ENCODE measurements around the gene UACA. TPM values are rescaled to one million over a fixed set of nuclear protein-coding genes. Genes with fewer than 3 reads are reported as not detected.

The UACA gene
- total RNA-seq, 1 experiment from 2014 or later = 59.9 TPM

DNA sequence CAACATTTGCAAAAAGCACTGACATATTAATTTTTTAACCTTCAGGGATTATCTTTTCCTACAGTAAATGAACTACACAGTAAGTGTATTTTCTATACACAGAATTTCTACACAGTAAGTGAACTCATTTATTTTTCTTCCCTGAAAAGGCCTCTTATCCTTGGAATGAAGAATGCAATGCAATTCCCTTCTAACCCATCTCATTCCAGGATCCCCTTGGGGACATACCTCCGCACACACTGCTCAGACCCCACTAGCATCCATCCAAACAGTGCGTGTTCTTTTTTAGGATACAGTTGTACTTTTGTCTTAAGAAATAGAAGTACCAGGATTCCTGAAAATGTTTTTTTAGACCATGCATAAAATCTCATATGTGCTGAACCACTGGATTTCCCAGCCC is 152.8 kb downstream of the UACA start:
- DNase-seq = no peak
- ChIA-PET CTCF (interaction anchor here (0.6 kb wide), 1 partner anchor 270 kb away, joined by 3 read pairs; no protein-coding TSS in a partner anchor), POLR2A (ENCODE audit: unreplicated experiment) (no interaction called here)
- no peaks in the 10 kb centered on the region for H3K36me3 ChIP-seq (ENCODE audit: low read depth)
- no peaks in the 10 kb centered on the region for H3K79me2 ChIP-seq (ENCODE audit: low read depth)
- H3K9me2 ChIP-seq (ENCODE audit: insufficient read depth) = no peaks in the 10 kb centered on the region
- no peaks in the 10 kb centered on the region for H3K4me1 ChIP-seq (replicated peaks; ENCODE audit: insufficient read depth)
- H3K4me3 ChIP-seq = no peak overlapping the region
- H4K20me1 ChIP-seq (ENCODE audit: insufficient read depth) = no peaks in the 10 kb centered on the region
- no peak overlapping the region for H2AFZ ChIP-seq
- intact Hi-C loops (cut with micrococcal nuclease; ENCODE audit: unreplicated experiment) = no loop called here
- no peaks in the 10 kb centered on the region for H3F3A ChIP-seq (ENCODE audit: insufficient read depth, low read depth)
- H3K9me3 ChIP-seq (ENCODE audit: insufficient read depth, low read depth) = no peaks in the 10 kb centered on the region
- TF ChIP-seq, protein P1, sequence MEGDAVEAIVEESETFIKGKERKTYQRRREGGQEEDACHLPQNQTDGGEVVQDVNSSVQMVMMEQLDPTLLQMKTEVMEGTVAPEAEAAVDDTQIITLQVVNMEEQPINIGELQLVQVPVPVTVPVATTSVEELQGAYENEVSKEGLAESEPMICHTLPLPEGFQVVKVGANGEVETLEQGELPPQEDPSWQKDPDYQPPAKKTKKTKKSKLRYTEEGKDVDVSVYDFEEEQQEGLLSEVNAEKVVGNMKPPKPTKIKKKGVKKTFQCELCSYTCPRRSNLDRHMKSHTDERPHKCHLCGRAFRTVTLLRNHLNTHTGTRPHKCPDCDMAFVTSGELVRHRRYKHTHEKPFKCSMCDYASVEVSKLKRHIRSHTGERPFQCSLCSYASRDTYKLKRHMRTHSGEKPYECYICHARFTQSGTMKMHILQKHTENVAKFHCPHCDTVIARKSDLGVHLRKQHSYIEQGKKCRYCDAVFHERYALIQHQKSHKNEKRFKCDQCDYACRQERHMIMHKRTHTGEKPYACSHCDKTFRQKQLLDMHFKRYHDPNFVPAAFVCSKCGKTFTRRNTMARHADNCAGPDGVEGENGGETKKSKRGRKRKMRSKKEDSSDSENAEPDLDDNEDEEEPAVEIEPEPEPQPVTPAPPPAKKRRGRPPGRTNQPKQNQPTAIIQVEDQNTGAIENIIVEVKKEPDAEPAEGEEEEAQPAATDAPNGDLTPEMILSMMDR (conservative IDR thresholded peaks at IDR 0.05) = no peak
- BruUV-seq (replicated peaks) = no TSS peak
- no peak overlapping the region for H3K27ac ChIP-seq
- H3K27me3 ChIP-seq (ENCODE audit: insufficient read depth, low read depth) = no peaks in the 10 kb centered on the region
- H3K4me2 ChIP-seq = no peak overlapping the region

DNA sequence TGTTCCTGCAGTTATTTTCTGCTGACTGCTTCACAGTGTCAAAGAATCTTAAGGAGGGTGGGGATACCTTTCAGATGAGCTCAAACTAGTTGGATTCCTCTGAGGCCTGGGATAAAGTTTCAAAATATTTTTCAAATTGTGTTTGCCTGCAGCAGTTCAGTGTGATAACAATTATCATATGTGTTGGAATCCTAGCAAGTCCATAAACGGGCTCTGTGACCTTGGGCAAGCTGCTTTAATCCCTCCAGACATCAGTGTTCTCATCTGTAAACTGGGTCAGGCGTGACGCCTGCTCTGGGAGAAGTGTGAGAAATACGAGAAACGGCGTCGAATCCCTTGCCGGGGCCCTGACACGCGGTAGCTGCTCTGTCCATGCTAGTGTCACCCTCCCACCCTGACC is 153.5 kb downstream of the UACA start:
- BruUV-seq (replicated peaks) = no TSS peak
- DNase-seq = no peak
- Histone ChIP-seq H3K4me3 (no peak overlapping the region), H2AFZ (no peak overlapping the region), H3K4me2 (no peak overlapping the region), H3K27me3 (ENCODE audit: insufficient read depth, low read depth) (no peaks in the 10 kb centered on the region), H3K36me3 (ENCODE audit: low read depth) (no peaks in the 10 kb centered on the region), H3K9me3 (ENCODE audit: insufficient read depth, low read depth) (no peaks in the 10 kb centered on the region), H3K27ac (no peak overlapping the region), H3K4me1 (replicated peaks; ENCODE audit: insufficient read depth) (no peaks in the 10 kb centered on the region), H3K79me2 (ENCODE audit: low read depth) (no peaks in the 10 kb centered on the region), H3K9me2 (ENCODE audit: insufficient read depth) (no peaks in the 10 kb centered on the region), H3F3A (ENCODE audit: insufficient read depth, low read depth) (no peaks in the 10 kb centered on the region), H4K20me1 (ENCODE audit: insufficient read depth) (no peaks in the 10 kb centered on the region)
- ChIA-PET CTCF (no interaction called here), POLR2A (ENCODE audit: unreplicated experiment) (no interaction called here)
- intact Hi-C loops (cut with micrococcal nuclease; ENCODE audit: unreplicated experiment) = no loop called here
- no peak for TF ChIP-seq EZH2 (IDR thresholded peaks at IDR 0.05; ENCODE audit: low read depth)
- TF ChIP-seq, protein P1 (conservative IDR thresholded peaks at IDR 0.05) = no peak

DNA sequence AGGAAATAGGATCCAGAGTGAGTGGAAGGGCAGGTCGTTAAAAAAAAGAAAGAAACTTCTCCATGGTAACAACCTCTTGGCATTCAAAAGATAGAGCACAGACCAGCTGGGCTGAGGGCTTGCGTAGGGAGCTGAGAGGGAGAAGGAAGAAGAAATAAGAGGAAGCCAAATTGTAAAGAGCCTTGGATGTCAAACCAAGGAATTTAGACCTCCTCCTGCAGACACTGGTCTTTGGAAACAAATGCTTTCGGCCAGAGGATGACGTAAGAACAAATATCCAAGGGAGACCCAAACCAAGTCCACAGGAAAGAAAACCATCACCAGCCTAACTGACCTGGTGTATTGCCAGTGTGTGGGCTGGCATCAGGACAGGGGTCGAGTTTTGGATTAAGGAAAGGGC is 155.2 kb downstream of the UACA start:
- Histone ChIP-seq H3K27me3 (ENCODE audit: insufficient read depth, low read depth) (no peaks in the 10 kb centered on the region), H3K79me2 (ENCODE audit: low read depth) (no peaks in the 10 kb centered on the region), H3K27ac (no peak overlapping the region), H2AFZ (no peak overlapping the region), H3K4me2 (no peak overlapping the region), H3K9me2 (ENCODE audit: insufficient read depth) (no peaks in the 10 kb centered on the region), H3K36me3 (ENCODE audit: low read depth) (no peaks in the 10 kb centered on the region), H3K4me1 (replicated peaks; ENCODE audit: insufficient read depth) (no peaks in the 10 kb centered on the region), H3K9me3 (ENCODE audit: insufficient read depth, low read depth) (no peaks in the 10 kb centered on the region), H4K20me1 (ENCODE audit: insufficient read depth) (no peaks in the 10 kb centered on the region), H3F3A (ENCODE audit: insufficient read depth, low read depth) (no peaks in the 10 kb centered on the region), H3K4me3 (no peak overlapping the region)
- ChIA-PET CTCF (no interaction called here), POLR2A (ENCODE audit: unreplicated experiment) (no interaction called here)
- intact Hi-C loops (cut with micrococcal nuclease; ENCODE audit: unreplicated experiment) = no loop called here
- no peak for DNase-seq
- BruUV-seq (replicated peaks) = no TSS peak
- TF ChIP-seq, protein P1 (conservative IDR thresholded peaks at IDR 0.05) = no peak
- no peak for TF ChIP-seq EZH2 (IDR thresholded peaks at IDR 0.05; ENCODE audit: low read depth)

Data from PC-9 (cell line).